NCI-H82 (cell line): ENCODE results near the gene ZBTB22.
"Not testable (repeated sequence)": the region's sequence is repeated elsewhere in the genome, so short reads cannot be mapped to it uniquely, and the experiment has no call there.

Experiments
- DNase-seq: peaks from one replicate; lab custom pipeline; 2025; lab: John Stamatoyannopoulos, UW

Gene ZBTB22

DNA sequence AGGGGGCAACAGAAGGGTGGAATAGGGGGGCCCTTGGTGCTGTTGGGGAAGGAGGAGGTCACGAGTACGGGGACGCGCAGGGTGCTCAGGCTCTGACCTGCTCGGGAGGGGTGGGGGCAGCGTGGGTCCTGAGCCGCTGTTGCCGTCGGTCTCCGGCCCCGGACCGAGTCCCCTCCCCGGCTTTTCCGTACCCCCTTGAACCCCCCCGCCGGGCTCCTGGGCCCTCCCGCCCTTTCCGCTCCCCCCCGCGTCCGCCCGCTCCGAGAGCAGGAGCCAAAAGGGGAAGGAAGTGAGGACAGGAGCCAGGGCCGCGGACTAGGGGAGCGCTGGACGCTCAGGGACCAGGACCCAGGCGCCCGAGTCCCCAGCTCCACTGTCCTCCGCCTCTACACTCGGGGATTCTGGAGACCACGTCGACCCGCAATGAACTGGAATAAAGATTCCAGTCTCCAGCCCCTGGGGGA, 18.7 kb downstream of the ZBTB22 start, which contains the start of gene RGL2:
TSS of gene RGL2 (minus strand) at position 170 of the 464 bp plus-strand sequence. CDS start 332 bp downstream, outside the sequence.
- DNase-seq = peak; percentile 76

DNA sequence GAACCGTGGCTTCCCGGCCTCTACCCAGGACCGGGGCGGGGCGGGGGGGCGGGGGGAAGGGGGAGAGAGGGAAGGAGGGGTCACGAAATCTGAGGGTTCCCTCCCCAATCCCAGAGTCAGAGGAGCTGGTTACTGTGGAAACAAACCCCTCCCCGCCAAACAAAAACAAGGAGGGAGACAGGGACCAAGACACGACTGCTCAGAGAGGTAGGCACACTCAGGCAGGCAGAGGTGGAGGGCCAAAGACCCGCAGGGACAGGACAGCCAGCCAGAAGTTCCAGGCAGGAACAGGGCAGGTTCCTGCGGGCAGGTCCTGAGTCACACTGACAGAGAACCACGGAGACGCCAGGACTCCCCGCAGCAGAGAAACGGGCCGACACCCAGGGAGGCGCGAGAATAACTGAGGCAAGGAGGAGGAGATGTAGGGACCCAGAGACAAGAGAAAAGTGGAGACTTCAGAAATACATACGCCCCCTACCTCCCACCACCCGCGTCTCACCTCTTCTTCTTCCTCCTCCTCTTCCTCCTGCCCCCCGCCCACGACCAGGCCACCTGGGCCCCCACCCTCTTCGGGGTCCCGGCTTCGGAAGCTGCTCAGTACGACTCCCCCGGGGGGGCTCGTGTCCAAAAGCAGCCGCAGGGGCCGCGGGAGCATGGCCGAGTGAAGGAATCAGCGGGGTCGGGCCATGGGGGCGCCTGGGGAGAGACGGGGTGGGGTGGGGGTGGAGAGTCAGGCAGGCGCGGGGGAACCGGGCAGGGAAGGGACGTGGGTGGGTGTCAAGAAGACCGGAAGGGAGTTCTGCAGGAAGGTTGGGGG, 19.4 kb downstream of the ZBTB22 start:
- DNase-seq = peak; percentile 68

GRCh38 chr6:33297406-33297955, 20.1 kb downstream of the ZBTB22 start:
- DNase-seq = peak; percentile 51

DNA sequence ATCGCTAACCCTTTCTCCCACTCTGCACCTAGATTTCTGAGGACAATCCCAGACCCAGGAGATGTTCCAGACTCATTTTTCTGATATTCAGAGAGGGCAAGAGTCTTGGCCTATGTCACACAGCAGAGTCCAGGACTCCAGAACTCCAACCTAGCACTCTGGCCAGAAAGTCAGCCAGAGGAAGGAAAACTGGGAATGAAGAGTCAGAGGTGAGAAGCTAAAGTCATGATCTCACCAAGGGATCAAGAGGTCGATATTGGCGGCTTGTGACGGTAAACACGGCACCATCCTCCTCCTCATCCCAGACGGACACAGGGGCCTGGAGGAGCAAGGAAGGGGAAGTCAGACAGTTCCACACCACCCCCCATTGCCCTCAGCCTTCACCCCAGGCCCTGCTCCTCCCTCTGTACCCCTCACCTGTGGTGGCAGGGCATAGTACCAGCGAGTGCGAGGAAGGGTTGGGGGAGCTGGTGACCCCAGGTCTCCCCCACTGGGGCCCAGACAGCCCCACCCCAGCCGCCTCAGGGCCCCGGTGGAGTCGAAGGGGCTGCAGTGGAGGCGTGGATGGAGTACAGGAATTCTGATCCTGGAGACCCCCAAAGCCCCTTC, 20.6 kb downstream of the ZBTB22 start:
- DNase-seq = no peak

DNA sequence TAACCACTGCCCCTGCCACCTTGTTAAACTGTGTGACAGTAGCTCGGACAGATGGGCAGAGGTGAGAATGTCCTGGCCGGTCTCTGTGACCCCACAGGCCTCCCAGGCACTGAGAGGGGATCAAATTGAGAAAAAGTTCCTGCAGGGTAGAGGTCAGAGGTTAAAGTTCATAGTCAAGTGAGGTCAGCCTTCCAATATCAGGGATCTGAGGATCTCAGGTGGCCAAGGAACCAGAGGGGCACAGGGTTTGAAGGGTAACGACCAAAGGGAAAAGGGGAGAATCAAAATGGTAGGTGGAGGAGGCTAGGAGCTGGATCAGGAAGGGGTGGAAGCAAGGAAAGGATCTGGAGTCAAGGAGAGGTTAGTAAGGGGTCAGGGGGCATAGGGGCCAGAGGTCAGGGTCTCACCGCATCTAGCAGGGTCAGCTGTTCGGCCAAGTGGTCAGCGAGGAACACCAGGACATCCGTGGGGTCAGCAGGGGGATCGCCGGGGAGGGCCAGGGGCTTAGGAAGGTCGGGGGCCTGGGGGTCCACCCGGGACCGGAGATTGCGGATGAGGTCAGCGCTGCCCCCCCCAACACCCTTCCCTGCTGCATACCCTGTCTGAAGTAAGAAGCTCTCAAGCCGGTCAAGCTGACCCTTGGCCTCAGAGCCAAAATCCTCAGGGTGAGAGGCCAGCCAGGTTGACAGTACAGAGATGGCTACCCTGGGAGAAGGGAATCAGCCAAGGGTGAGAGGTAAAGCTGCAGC, 21.7 kb downstream of the ZBTB22 start:
- no peak for DNase-seq

- DNase-seq = no peak
Observed at GRCh38 chr6:33294086-33294823, 23.3 kb downstream of the ZBTB22 start.

DNA sequence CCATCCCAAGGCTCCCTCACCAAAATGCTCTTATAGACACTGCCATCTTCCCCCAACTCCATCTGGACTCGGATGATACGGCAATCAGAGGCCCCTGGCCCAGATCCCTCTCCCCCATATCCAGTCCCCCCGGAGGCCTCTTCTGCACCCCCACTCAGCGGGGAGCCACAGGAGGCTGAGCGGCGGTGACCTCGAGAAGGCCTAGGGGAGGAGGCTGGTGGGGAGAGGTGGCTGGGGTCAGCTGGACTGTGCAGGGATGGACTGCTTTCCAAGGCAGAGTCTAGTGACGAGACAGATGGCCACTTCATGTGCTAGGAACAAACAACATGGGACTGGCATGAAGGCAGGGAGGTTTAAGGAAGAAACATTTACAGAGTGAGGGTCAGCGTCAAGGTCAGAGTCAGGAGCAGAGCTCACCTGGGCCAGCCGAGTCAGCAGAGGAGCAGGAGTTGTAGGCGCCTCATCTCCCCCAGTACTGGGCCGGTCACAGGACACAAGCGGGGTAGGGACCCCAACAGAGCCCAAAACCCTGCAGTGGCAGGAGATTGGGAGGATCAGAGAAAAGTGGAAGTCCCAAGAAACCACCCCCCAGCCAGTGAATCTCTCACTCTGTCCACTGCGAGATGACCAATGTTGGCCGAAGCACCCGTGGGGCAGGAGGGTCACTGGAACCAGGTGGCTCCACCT, 24.4 kb downstream of the ZBTB22 start:
- no peak for DNase-seq

DNA sequence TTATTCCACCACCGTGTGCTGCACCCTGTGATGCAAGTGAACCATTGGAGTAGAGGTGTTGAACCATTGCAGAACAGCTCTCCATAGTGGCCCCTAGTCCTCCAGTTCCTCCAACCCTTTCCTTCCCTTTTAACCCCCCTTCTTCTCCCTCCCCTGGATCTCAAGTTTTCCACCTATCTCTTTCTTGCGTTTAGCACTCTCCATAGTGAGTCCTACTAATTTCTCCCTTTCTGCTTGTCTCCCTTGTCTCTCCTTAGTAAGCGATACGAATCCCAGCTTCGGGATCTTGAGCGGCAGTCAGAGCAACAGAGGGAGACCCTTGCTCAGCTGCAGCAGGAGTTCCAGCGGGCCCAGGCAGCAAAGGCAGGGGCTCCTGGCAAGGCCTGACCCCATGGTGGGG, 27.1 kb downstream of the ZBTB22 start:
- DNase-seq = no peak

DNA sequence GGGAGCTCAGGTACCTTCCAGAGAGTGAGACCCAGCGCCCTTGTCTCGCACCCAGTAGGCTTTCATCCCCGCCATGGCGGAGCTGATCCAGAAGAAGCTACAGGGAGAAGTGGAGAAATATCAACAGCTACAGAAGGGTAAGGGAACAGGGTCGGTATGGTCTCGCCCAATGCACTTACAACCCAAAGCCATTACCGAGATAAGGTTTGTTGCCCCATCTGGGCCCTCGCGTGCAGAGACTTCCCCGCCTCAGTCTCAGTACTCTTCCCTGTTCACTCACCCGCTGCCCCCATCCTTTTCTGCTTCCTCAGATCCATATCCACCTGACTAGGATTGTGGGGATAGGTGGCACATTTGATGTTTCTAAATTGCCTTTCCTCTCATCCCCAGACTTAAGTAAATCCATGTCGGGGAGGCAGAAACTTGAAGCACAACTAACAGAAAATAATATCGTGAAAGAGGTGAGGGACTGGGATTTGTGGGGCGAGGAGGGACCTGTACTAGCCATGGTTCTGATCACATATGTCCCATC, 27.7 kb downstream of the ZBTB22 start:
- no peak for DNase-seq

DNA sequence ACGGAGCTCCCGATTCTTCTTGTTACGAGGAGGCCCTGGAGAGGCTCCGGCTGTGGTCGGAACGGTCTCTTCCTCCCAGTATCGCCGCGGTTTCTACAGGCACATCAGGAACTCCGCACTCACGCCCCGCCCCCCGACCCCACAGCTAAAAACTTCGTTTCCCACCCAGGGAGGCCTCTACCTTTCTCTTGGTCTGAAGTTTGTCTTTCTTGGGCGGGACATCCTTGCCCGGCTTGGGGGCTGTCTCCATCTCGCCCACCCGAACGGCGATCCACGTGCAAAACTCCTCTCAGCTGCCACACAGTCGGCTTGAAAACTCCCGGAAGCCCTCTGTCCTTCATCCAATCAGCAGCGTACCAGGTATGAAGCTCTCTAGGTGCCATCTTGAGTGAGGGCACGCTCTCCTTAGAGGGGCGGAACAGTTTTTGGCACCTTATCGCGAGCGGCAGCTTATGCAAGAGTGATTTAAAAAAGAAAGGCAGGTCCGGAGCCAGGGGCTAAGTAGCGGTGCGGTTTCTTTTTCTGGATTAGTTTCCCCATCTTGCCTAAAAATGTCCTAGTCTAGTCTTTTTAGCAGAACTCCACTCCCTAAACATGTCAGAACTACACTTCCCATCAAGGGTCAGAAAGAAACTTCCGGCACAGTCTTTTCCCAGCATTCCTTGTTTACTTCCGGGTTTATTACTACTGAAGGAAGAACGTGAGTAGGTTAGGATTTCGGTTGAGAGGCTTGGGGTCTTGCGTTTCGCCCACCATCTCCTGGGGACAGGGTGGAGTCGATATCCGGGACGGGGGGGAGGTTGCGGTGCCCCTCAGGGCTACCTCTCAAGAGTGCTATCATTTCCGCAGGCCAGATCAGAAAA, 28.4 kb downstream of the ZBTB22 start, which contains the start of the genes PFDN6 and WDR46:
TSS of gene PFDN6 (plus strand) at position 681 of the 863 bp plus-strand sequence. CDS start 256 bp downstream, outside the sequence.
TSS of gene WDR46 (minus strand) at position 319 of the 863 bp plus-strand sequence. CDS start at position 250, 69 bp downstream.
- DNase-seq = peak; percentile 94

DNA sequence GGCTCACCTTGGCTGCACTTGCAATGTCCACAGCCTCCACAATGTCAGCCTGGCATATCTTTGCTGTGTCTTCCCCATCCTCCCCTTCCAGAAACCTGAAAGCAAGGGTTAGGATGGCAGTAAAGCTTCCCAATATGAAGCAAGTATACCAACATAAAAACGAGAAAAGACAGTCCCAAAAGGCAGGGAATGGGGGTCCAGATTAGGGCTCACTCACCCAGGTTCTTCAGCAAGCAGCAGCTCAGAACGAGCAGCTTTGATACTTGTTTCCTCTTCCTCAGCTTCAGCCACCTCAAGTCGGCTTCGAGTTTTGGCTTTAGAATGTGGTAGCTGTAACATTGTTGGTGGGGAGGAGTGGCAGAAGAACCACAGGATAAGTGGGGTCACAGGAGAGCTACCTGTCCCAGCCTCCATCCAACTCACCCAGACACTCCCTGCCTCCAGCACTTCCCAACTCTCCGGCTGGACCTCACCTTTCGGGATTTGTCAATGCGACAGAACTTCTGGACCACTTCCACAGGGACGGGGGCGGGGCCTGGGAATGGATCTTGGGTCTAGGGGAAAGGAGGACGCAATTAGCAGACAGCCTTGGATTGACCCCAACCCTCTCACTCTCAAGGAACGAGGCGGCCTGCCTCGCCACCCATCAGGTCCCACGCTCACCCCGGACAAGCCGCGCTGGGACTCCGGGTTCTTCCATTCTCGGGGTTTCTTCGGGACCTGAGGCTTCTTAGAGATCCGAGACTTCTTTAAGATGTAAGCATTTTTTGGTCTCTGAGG, 29.2 kb downstream of the ZBTB22 start:
- DNase-seq = no peak

GRCh38 chr6:33286946-33287914, 30.3 kb downstream of the ZBTB22 start:
- DNase-seq = no peak

DNA sequence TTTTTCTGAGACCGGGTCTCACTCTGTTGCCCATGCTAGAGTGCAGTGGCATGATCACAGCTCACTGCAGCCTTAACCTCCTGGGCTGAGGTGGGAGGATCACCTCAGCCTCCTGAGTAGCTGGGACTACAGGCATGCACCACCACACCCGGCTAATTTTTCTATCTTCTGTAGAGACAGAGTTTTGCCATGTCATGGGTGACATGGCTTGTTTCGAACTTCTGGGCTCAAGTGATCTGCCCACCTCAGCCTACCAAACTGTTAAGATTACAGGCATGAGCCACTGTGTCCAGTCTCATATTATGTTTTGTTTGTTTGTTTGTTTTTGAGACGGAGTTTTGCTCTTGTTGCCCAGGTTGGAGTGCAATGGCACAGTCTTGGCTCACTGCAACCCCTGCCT, 32.3 kb downstream of the ZBTB22 start:
- not testable (repeated sequence) for DNase-seq

GRCh38 chr6:33280539-33280938, 37.0 kb downstream of the ZBTB22 start:
- DNase-seq = no peak

- peak; percentile 92 for DNase-seq
Observed at GRCh38 chr6:33279971-33280511, 37.5 kb downstream of the ZBTB22 start.

DNA sequence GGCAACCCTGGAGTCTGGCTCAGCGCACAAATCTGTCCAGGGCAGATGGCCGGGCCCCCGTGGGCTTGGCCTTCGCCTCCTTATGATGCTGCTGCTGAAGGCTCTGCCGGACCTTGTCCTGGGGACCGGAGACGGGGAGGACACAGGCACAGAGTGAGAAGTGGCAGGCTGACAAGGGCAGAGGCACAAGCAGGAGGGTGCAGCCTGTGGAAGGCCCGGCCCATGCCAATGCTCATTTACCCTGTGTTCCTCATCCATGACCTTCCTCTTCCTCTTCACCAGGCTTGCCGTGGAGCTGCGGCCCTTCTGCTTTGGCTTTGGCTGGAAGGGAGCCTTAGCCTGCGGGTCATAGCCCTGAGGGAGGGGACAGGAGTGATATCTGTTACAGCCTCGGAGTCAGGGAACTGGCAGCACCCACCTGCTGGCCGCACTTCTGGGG, 38.3 kb downstream of the ZBTB22 start:
- no peak for DNase-seq

DNA sequence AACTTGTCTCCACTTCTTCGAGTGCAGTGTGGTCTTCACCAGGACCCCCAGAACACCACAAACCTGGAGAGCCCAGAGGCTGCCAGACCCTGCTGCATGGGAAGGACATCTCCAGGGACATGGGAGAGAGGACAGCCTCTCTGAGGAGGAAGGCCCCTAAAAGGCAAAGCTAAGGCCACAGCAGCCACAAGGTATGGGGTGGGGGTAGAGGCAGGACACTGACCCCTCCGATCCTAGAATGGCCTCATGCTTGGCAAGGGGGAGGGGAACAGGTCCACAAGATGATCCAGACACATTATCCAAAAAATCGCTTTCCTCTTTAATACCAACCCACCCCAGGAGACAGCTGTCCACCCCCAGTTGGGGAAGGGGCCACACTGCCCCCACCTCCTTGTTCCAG, 38.7 kb downstream of the ZBTB22 start:
- DNase-seq = no peak
